ENCODE data around the gene TMPRSS3. TPM values are rescaled to one million over a fixed set of nuclear protein-coding genes. Genes with fewer than 3 reads are reported as not detected.
A peak's percentile ranks its signal among the peaks of the same experiment; 100 is the strongest.

TMPRSS3 gene
- total and polyA plus RNA-seq, 7 experiments from 2014 or later = 0.11 to 7.6 (median 1.5) TPM

GRCh38 chr21:42348762-42349161 is 47.1 kb downstream of the TMPRSS3 start:
- H3K27ac Mint-ChIP-seq = no peak overlapping the region
- DNase-seq (no peak), ATAC-seq (no peak)
- no peak overlapping the region for H3K4me3 Mint-ChIP-seq
- H3K27me3 Mint-ChIP-seq = no peaks in the 10 kb centered on the region
- peaks cover 0 to 3% (median 0%) of the 10 kb centered on the region in 7 donors for H3K4me1 Mint-ChIP-seq
- Histone ChIP-seq H3K36me3 (ENCODE audit: control insufficient read depth in 2 of 3, insufficient read depth in 3 of 3, low read length in 3 of 3) (no peaks in the 10 kb centered on the region), H3K27ac (ENCODE audit: low read depth, low read length) (no peak overlapping the region), H3K9me3 (ENCODE audit: control insufficient read depth in 2 of 3, low read length in 3 of 3) (no peaks in the 10 kb centered on the region), H3K4me3 (ENCODE audit: low read length) (no peak overlapping the region), H3K4me1 (ENCODE audit: control insufficient read depth in 2 of 2, insufficient read depth in 2 of 2, low read length in 2 of 2) (no peaks in the 10 kb centered on the region), H3K27me3 (ENCODE audit: control insufficient read depth in 2 of 2, insufficient read depth in 2 of 2, low read length in 2 of 2) (no peaks in the 10 kb centered on the region)
- intact Hi-C loops (cut with micrococcal nuclease) = loop anchor here in 1 of 2 donors (10.0 kb wide), 1 partner anchor 86 kb away; no protein-coding TSS in a partner anchor
- H3K36me3 Mint-ChIP-seq = peaks cover 0 to 3% (median 0%) of the 10 kb centered on the region in 5 donors
- H3K9me3 Mint-ChIP-seq = peaks cover 0 to 7% (median 2%) of the 10 kb centered on the region in 11 donors
- ChIA-PET CTCF (interaction anchor here (0.7 kb wide), 1 partner anchor 125 kb away, joined by 3 read pairs; no protein-coding TSS in a partner anchor), POLR2A (interaction anchor here (1.0 kb wide), 1 partner anchor 10 kb away, joined by 3 read pairs; no protein-coding TSS in a partner anchor)

GRCh38 chr21:42347601-42348327 is 48.1 kb downstream of the TMPRSS3 start:
- no peaks in the 10 kb centered on the region for H3K36me3 Mint-ChIP-seq
- peaks cover 0 to 3% (median 0%) of the 10 kb centered on the region in 7 donors for H3K4me1 Mint-ChIP-seq
- ChIA-PET POLR2A (no interaction called here), CTCF (no interaction called here)
- ATAC-seq (no peak), DNase-seq (no peak)
- no peak overlapping the region for H3K4me3 Mint-ChIP-seq
- intact Hi-C loops (cut with micrococcal nuclease) = loop anchor here in 1 of 2 donors (10.0 kb wide), 1 partner anchor 87 kb away; no protein-coding TSS in a partner anchor
- H3K9me3 Mint-ChIP-seq = peaks cover 0 to 2% (median 0%) of the 10 kb centered on the region in 11 donors
- no peaks in the 10 kb centered on the region for H3K36me3 ChIP-seq (ENCODE audit: control insufficient read depth in 2 of 3, insufficient read depth in 3 of 3, low read length in 3 of 3)
- H3K27me3 ChIP-seq (ENCODE audit: control insufficient read depth in 2 of 2, insufficient read depth in 2 of 2, low read length in 2 of 2) = no peaks in the 10 kb centered on the region
- no peak overlapping the region for H3K27ac ChIP-seq (ENCODE audit: low read depth, low read length)
- H3K27ac Mint-ChIP-seq = no peak overlapping the region
- no peaks in the 10 kb centered on the region for H3K27me3 Mint-ChIP-seq
- H3K9me3 ChIP-seq (ENCODE audit: control insufficient read depth in 2 of 3, low read length in 3 of 3) = no peaks in the 10 kb centered on the region
- no peaks in the 10 kb centered on the region for H3K4me1 ChIP-seq (ENCODE audit: control insufficient read depth in 2 of 2, insufficient read depth in 2 of 2, low read length in 2 of 2)
- no peak overlapping the region for H3K4me3 ChIP-seq (ENCODE audit: low read length)

GRCh38 chr21:42346866-42347600 is 48.8 kb downstream of the TMPRSS3 start:
- H3K27me3 ChIP-seq (ENCODE audit: control insufficient read depth in 2 of 2, insufficient read depth in 2 of 2, low read length in 2 of 2) = no peaks in the 10 kb centered on the region
- Mint-ChIP-seq H3K27ac (no peak overlapping the region), H3K27me3 (no peaks in the 10 kb centered on the region), H3K4me1 (no peaks in the 10 kb centered on the region), H3K9me3 (peaks cover 0 to 2% (median 0%) of the 10 kb centered on the region in 11 donors), H3K36me3 (no peaks in the 10 kb centered on the region), H3K4me3 (no peak overlapping the region)
- intact Hi-C loops (cut with micrococcal nuclease) = loop anchor here in 1 of 2 donors (10.0 kb wide), 1 partner anchor 88 kb away; no protein-coding TSS in a partner anchor
- ChIA-PET POLR2A (no interaction called here), CTCF (no interaction called here)
- no peaks in the 10 kb centered on the region for H3K4me1 ChIP-seq (ENCODE audit: control insufficient read depth in 2 of 2, insufficient read depth in 2 of 2, low read length in 2 of 2)
- no peaks in the 10 kb centered on the region for H3K9me3 ChIP-seq (ENCODE audit: control insufficient read depth in 2 of 3, low read length in 3 of 3)
- ATAC-seq (no peak), DNase-seq (peak in 1 of 9 donors; percentile 13)
- no peak overlapping the region for H3K4me3 ChIP-seq (ENCODE audit: low read length)
- H3K27ac ChIP-seq (ENCODE audit: low read depth, low read length) = no peak overlapping the region
- H3K36me3 ChIP-seq (ENCODE audit: control insufficient read depth in 2 of 3, insufficient read depth in 3 of 3, low read length in 3 of 3) = no peaks in the 10 kb centered on the region

- Histone ChIP-seq H3K9me3 (ENCODE audit: control insufficient read depth in 2 of 3, low read length in 3 of 3) (no peaks in the 10 kb centered on the region), H3K4me3 (ENCODE audit: low read length) (no peak overlapping the region), H3K4me1 (ENCODE audit: control insufficient read depth in 2 of 2, insufficient read depth in 2 of 2, low read length in 2 of 2) (no peaks in the 10 kb centered on the region), H3K27ac (ENCODE audit: low read depth, low read length) (no peak overlapping the region), H3K27me3 (ENCODE audit: control insufficient read depth in 2 of 2, insufficient read depth in 2 of 2, low read length in 2 of 2) (no peaks in the 10 kb centered on the region), H3K36me3 (ENCODE audit: control insufficient read depth in 2 of 3, insufficient read depth in 3 of 3, low read length in 3 of 3) (no peaks in the 10 kb centered on the region)
- no peaks in the 10 kb centered on the region for H3K4me1 Mint-ChIP-seq
- H3K27ac Mint-ChIP-seq = no peak overlapping the region
- H3K9me3 Mint-ChIP-seq = peaks cover 0 to 2% (median 0%) of the 10 kb centered on the region in 11 donors
- POLR2A ChIA-PET = no interaction called here
- CTCF ChIA-PET = no interaction called here
- H3K4me3 Mint-ChIP-seq = no peak overlapping the region
- no peak for ATAC-seq
- intact Hi-C loops (cut with micrococcal nuclease) = loop anchor here in 1 of 2 donors (10.0 kb wide), 1 partner anchor 88 kb away; no protein-coding TSS in a partner anchor
- no peak for DNase-seq
- no peaks in the 10 kb centered on the region for H3K36me3 Mint-ChIP-seq
- H3K27me3 Mint-ChIP-seq = no peaks in the 10 kb centered on the region
These were observed 49.4 kb downstream of the TMPRSS3 start for GRCh38 chr21:42346441-42346840.

- Histone ChIP-seq H3K27me3 (ENCODE audit: control insufficient read depth in 2 of 2, insufficient read depth in 2 of 2, low read length in 2 of 2) (no peaks in the 10 kb centered on the region), H3K27ac (ENCODE audit: low read depth, low read length) (no peak overlapping the region), H3K4me3 (ENCODE audit: low read length) (no peak overlapping the region), H3K36me3 (ENCODE audit: control insufficient read depth in 2 of 3, insufficient read depth in 3 of 3, low read length in 3 of 3) (no peaks in the 10 kb centered on the region), H3K4me1 (ENCODE audit: control insufficient read depth in 2 of 2, insufficient read depth in 2 of 2, low read length in 2 of 2) (no peaks in the 10 kb centered on the region), H3K9me3 (ENCODE audit: control insufficient read depth in 2 of 3, low read length in 3 of 3) (no peaks in the 10 kb centered on the region)
- H3K9me3 Mint-ChIP-seq = no peaks in the 10 kb centered on the region
- CTCF ChIA-PET = interaction anchor here (0.6 to 0.7 kb wide), 2 partner anchors 174 to 228 kb away, joined by 3 read pairs; no protein-coding TSS in a partner anchor
- no peaks in the 10 kb centered on the region for H3K36me3 Mint-ChIP-seq
- no peak for ATAC-seq
- DNase-seq = peak in 1 of 9 donors; percentile 16
- H3K4me1 Mint-ChIP-seq = no peaks in the 10 kb centered on the region
- H3K4me3 Mint-ChIP-seq = no peak overlapping the region
- intact Hi-C loops (cut with micrococcal nuclease) = loop anchor here in 1 of 2 donors (10.0 kb wide), 1 partner anchor 90 kb away; no protein-coding TSS in a partner anchor
- POLR2A ChIA-PET = no interaction called here
- peak overlapping the region in 1 of 9 donors; percentile 25 for H3K27ac Mint-ChIP-seq
- H3K27me3 Mint-ChIP-seq = no peaks in the 10 kb centered on the region
These were observed 51.2 kb downstream of the TMPRSS3 start for GRCh38 chr21:42344631-42345030.

GRCh38 chr21:42343963-42344510 is 51.8 kb downstream of the TMPRSS3 start:
- H3K36me3 ChIP-seq (ENCODE audit: control insufficient read depth in 2 of 3, insufficient read depth in 3 of 3, low read length in 3 of 3) = no peaks in the 10 kb centered on the region
- Mint-ChIP-seq H3K36me3 (no peaks in the 10 kb centered on the region), H3K9me3 (no peaks in the 10 kb centered on the region), H3K4me3 (no peak overlapping the region), H3K27me3 (no peaks in the 10 kb centered on the region), H3K4me1 (no peaks in the 10 kb centered on the region), H3K27ac (no peak overlapping the region)
- DNase-seq = peak in 1 of 9 donors; percentile 6
- intact Hi-C loops (cut with micrococcal nuclease) = loop anchor here in 1 of 2 donors (10.0 kb wide), 1 partner anchor 91 kb away; no protein-coding TSS in a partner anchor
- no peaks in the 10 kb centered on the region for H3K27me3 ChIP-seq (ENCODE audit: control insufficient read depth in 2 of 2, insufficient read depth in 2 of 2, low read length in 2 of 2)
- H3K27ac ChIP-seq (ENCODE audit: low read depth, low read length) = no peak overlapping the region
- H3K9me3 ChIP-seq (ENCODE audit: control insufficient read depth in 2 of 3, low read length in 3 of 3) = no peaks in the 10 kb centered on the region
- H3K4me1 ChIP-seq (ENCODE audit: control insufficient read depth in 2 of 2, insufficient read depth in 2 of 2, low read length in 2 of 2) = no peaks in the 10 kb centered on the region
- CTCF ChIA-PET = interaction anchor here (0.7 kb wide), 1 partner anchor 174 kb away, joined by 3 read pairs; no protein-coding TSS in a partner anchor
- ATAC-seq = no peak
- POLR2A ChIA-PET = no interaction called here
- no peak overlapping the region for H3K4me3 ChIP-seq (ENCODE audit: low read length)

Data from naive thymus-derived CD4-positive, alpha-beta T cell (primary cell).